HL-60 (cell line): ENCODE data around the gene CDK17.

ENCODE experiments used
- CTCF ChIP-seq: IDR thresholded peaks from one replicate; pipeline ENCODE4 v1.5.1; 2011; ENCODE audit warnings: low read length, control low read depth, inconsistent platforms; ENCODE audit not compliant: insufficient read depth
- GABPA ChIP-seq: IDR thresholded peaks from 2 replicates; pipeline ENCODE4 v1.6.1; 2012; ENCODE audit warnings: low read depth

GRCh38 chr12:96422192-96422591 is 22.0 kb upstream of the CDK17 start:
- TF ChIP-seq CTCF (no peak), GABPA (no peak)
